GM12878 (cell line): Measurements from ENCODE around the gene MLXIPL. TPM values are rescaled to one million over a fixed set of nuclear protein-coding genes. Genes with fewer than 3 reads are reported as not detected.
"Not testable (repeated sequence)": the region's sequence is repeated elsewhere in the genome, so short reads cannot be mapped to it uniquely, and the experiment has no call there.

Source experiments
- ATAC-seq: fragments of 200-7000 bp; cut with Tn5 transposase; 3 replicates; pipeline ENCODE4 v1.9.1; 2020; ENCODE audit warnings: mild to moderate bottlenecking, moderate library complexity
- BruUV-seq: library from RNA; stranded (reverse); fragments of 400-500 nt; replicated peaks from 2 replicates; lab custom pipeline; 2021; lab: Mats Ljungman, UMichigan
- CTCF ChIA-PET: fragments of 300-600 bp; sonication (Branson Sonifier 250); formaldehyde crosslinking; extraction: SDS; loops from one replicate; lab custom pipeline; 2021; ENCODE audit warnings: inconsistent platforms; lab: Yijun Ruan, JAX
- POLR2A ChIA-PET: fragments of 350-600 bp; formaldehyde crosslinking; extraction: SDS; loops from one replicate; lab custom pipeline; 2021; ENCODE audit warnings: inconsistent platforms; lab: Charles Lee
- RAD21 ChIA-PET: fragments of 300-600 bp; sonication (Branson Sonifier 250); formaldehyde crosslinking; loops from one replicate; lab custom pipeline; 2023; ENCODE audit warnings: antibody characterized with exemption; ENCODE audit not compliant: unreplicated experiment; lab: Charles Lee
- SMC1A ChIA-PET: fragments of 300-600 bp; sonication (Branson Sonifier 250); formaldehyde crosslinking; loops from one replicate; lab custom pipeline; 2023; ENCODE audit not compliant: unreplicated experiment, uncharacterized antibody; lab: Charles Lee
- DNase-seq: peaks from one replicate; pipeline ENCODE4 v3.0.0-alpha.2; 2011; ENCODE audit warnings: low read depth, low spot score
- FAIRE-seq: peaks from 3 replicates; lab custom pipeline; 2011; peaks lifted over from hg19 to GRCh38; lab: Jason Lieb, UNC
- H2AFZ ChIP-seq: 2 replicates; pipeline ENCODE4 v1.6.0; 2011; ENCODE audit warnings: low read depth, low read length, control low read depth; ENCODE audit not compliant: control insufficient read depth
- H3K27ac ChIP-seq: 2 replicates; pipeline ENCODE4 v1.5.1; 2011; ENCODE audit warnings: control low read depth; ENCODE audit not compliant: control insufficient read depth, insufficient read depth
- H3K27me3 ChIP-seq, 2 experiments: replicated peaks in 1 of 2; 2 replicates each; pipeline versions ENCODE4 v1.6.0 to v1.6.1; 2011; ENCODE audit warnings: low read length in 1 of 2; ENCODE audit not compliant: control insufficient read depth in 2 of 2, insufficient read depth in 2 of 2
- H3K36me3 ChIP-seq, 2 experiments: 2 replicates each; pipeline ENCODE4 v1.5.1; 2011; ENCODE audit warnings: low read length in 1 of 2; ENCODE audit not compliant: control insufficient read depth in 2 of 2, insufficient read depth in 2 of 2
- H3K4me1 ChIP-seq: 2 replicates; pipeline ENCODE4 v1.6.1; 2011; ENCODE audit warnings: mild to moderate bottlenecking, low read length, moderate library complexity, mixed read lengths; ENCODE audit not compliant: control insufficient read depth, insufficient read depth
- H3K4me2 ChIP-seq: 2 replicates; pipeline ENCODE4 v1.6.0; 2011; ENCODE audit warnings: control low read depth; ENCODE audit not compliant: control insufficient read depth, insufficient read depth
- H3K4me3 ChIP-seq: fragments of 200-600 bp; sonication (generic); 2 replicates; pipeline ENCODE4 v1.5.1; 2016
- H3K79me2 ChIP-seq: 2 replicates; pipeline ENCODE4 v1.6.0; 2011; ENCODE audit warnings: low read length; ENCODE audit not compliant: control insufficient read depth, insufficient read depth
- H3K9ac ChIP-seq: 2 replicates; pipeline ENCODE4 v1.8.0; 2011; ENCODE audit warnings: low read length, control low read depth, mixed read lengths; ENCODE audit not compliant: control insufficient read depth, insufficient read depth
- H3K9me3 ChIP-seq: replicated peaks from 3 replicates; pipeline ENCODE4 v1.5.1; 2011; ENCODE audit warnings: mild to moderate bottlenecking, low read length; ENCODE audit not compliant: control insufficient read depth, insufficient read depth
- H4K20me1 ChIP-seq: 2 replicates; pipeline ENCODE4 v1.6.0; 2011; ENCODE audit not compliant: control insufficient read depth, insufficient read depth
- BACH1 ChIP-seq: fragments of 450-650 bp; IDR thresholded peaks from 2 replicates; pipeline ENCODE4 v1.6.1; 2017; ENCODE audit warnings: mild to moderate bottlenecking, borderline replicate concordance
- DPF2 ChIP-seq: fragments of 450-650 bp; IDR thresholded peaks from 2 replicates; pipeline ENCODE4 v1.6.1; 2017; ENCODE audit warnings: mild to moderate bottlenecking
- FOXK2 ChIP-seq: fragments of 450-650 bp; IDR thresholded peaks from 2 replicates; pipeline ENCODE4 v1.6.1; 2017; ENCODE audit warnings: mild to moderate bottlenecking, moderate library complexity
- HCFC1 ChIP-seq: fragments of 150-350 bp; IDR thresholded peaks from 2 replicates; pipeline ENCODE4 v1.6.1; 2014; ENCODE audit warnings: low read length
- MEF2A ChIP-seq: IDR thresholded peaks from 2 replicates; pipeline ENCODE4 v1.6.1; 2011; ENCODE audit warnings: low read depth, mild to moderate bottlenecking, low read length, moderate library complexity; ENCODE audit not compliant: insufficient read depth
- RAD51 ChIP-seq: fragments of 450-650 bp; IDR thresholded peaks from 2 replicates; pipeline ENCODE4 v1.6.1; 2016; ENCODE audit warnings: moderate library complexity, mild to moderate bottlenecking, inconsistent platforms
- SREBF2 ChIP-seq: IDR thresholded peaks from 2 replicates; pipeline ENCODE4 v1.6.1; 2012; ENCODE audit warnings: mild to moderate bottlenecking, low read length
- TCF12 ChIP-seq: IDR thresholded peaks from 2 replicates; pipeline ENCODE4 v1.6.1; 2011; ENCODE audit warnings: low read depth, mild to moderate bottlenecking, low read length
- in situ Hi-C: fragments of 300-500 bp; cut with MboI; formaldehyde crosslinking; loops from 9 replicates; pipeline ENCODE4 v1.14.3; 2018; ENCODE audit warnings: mixed read lengths
- intact Hi-C: fragments of 100-400 bp; cut with micrococcal nuclease; formaldehyde crosslinking; loops from one replicate; pipeline ENCODE4 v1.14.2; 2022; ENCODE audit not compliant: unreplicated experiment
- polyA plus RNA-seq, 11 experiments: library from polyadenylated mRNA; depleted of rRNA in 4 of 11; unstranded in 6 of 11; stranded (reverse) in 5 of 11; fragments of >200 nt; fragmentation: Nextera tagmentation in 4 of 11; fragmentation: Illumina TruSeq in 1 of 11; extraction: Ambion mirVana in 4 of 11; extraction: Trizol in 1 of 11; gene quantifications; 1 replicate in 1 of 11; 2 replicates in 10 of 11; pipeline versions ENCODE4 v1.2.1 to v1.2.3, GENCODE V29; 2011 to 2016; ENCODE audit warnings: inconsistent platforms in 2 of 11, missing spikeins in 2 of 11, low read depth in 1 of 11
- total RNA-seq, 4 experiments: library from RNA; depleted of rRNA in 3 of 4; stranded (reverse); fragments of >200 nt in 3 of 4; fragmentation: Illumina TruSeq in 1 of 4; extraction: Trizol in 1 of 4; gene quantifications; 2 replicates each; pipeline versions ENCODE4 v1.2.1 to v1.2.3, GENCODE V29; 2013 to 2021

The MLXIPL gene
- total and polyA plus RNA-seq, 10 of the 15 experiments (the other 5 are each of a cell fraction or from before 2014, with no cell fraction given) = 0.21 TPM; not detected in 9

DNA sequence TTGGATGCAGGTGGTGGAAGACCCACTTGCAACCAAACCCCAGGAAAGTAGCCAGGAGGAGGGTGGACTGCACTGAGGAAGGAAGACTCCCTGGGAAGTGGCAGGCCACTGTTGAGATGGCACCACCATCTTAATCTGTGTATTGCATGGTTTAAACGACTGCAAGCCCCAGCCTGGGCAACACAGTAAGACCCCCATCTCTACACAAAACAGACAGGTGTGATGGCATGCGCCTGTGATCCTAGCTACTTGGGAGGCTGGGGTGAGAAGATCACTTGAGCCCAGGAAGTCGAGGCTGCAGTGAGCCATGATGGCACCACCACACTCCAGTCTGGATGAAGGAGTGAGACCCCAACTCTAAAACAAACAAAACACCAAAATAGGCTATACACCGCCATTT lies 57.2 kb downstream of the MLXIPL start (continued):
- TF ChIP-seq MEF2A = no peak
- TF ChIP-seq BACH1 = no peak
- no peak for TF ChIP-seq FOXK2
- no peak for TF ChIP-seq TCF12
- TF ChIP-seq RAD51 = no peak
- TF ChIP-seq DPF2 = no peak
- no peak for TF ChIP-seq SREBF2
- no peak for TF ChIP-seq HCFC1

DNA sequence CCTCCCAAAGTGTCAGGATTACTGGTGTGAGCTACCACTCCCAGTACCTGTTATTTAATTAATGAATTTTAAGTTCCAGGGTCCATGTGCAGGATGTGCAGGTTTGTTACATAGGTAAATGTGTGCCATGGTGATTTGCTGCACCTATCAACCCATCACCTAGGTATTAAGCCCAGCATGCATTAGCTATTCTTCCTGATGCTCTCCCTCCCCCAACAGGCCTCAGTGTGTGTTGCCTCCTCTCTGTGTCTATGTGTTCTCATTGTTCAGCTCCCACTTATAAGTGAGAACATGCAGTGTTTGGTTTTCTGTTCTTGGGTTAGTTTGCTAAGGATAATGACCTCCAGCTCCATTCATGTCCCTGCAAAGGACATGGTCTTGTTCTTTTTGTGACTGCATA lies 57.9 kb downstream of the MLXIPL start:
- not testable (repeated sequence) for ATAC-seq

More for the DNA sequence above, 57.9 kb downstream of the MLXIPL start:
- H3K4me3 ChIP-seq, H3K27ac ChIP-seq, DNase-seq, H3K9ac ChIP-seq, H4K20me1 ChIP-seq, H3K79me2 ChIP-seq, in situ Hi-C loops, BruUV-seq, H2AFZ ChIP-seq, FAIRE-seq, H3K9me3 ChIP-seq, intact Hi-C loops, H3K27me3 ChIP-seq, H3K4me1 ChIP-seq: not testable (repeated sequence)
- CTCF ChIA-PET = interaction anchor here (1.2 to 1.3 kb wide), 2 partner anchors 41 to 115 kb away, joined by 3 read pairs; no protein-coding TSS in a partner anchor
- SMC1A ChIA-PET = interaction anchor here (0.8 to 1.8 kb wide), 4 partner anchors 9 to 47 kb away, joined by 3 to 4 read pairs (median 4); partner anchors contain the start of genes BCL7B and TBL2
- RAD21 ChIA-PET = interaction anchor here (0.6 to 1.1 kb wide), 2 partner anchors 44 to 390 kb away, joined by 3 read pairs; partner anchors contain the start of gene BAZ1B
- POLR2A ChIA-PET = interaction anchor here (0.6 to 1.7 kb wide), 2 partner anchors 12 to 44 kb away, joined by 6 to 8 read pairs; partner anchors contain the start of genes BAZ1B and TBL2
- Histone ChIP-seq H3K4me2 (peak overlapping the region; percentile 46; the same call in 1 of the 2 replicates), H3K36me3 (peaks cover 3 to 10% of the 10 kb centered on the region in 2 experiments; a peak in 3 of 4 replicates)
